WERI-Rb-1 (cell line): ENCODE results near the gene NUDT8.
A peak's percentile ranks its signal among the peaks of the same experiment; 100 is the strongest.
"Not testable (repeated sequence)": the region's sequence is repeated elsewhere in the genome, so short reads cannot be mapped to it uniquely, and the experiment has no call there.

ENCODE experiments used
- DNase-seq: peaks from one replicate; pipeline ENCODE4 v3.0.0-alpha.2; 2020
- H3K27ac ChIP-seq: fragments of 250-450 bp; sonication (Bioruptor Pico); 2 replicates; pipeline ENCODE4 v1.5.1; 2020; ENCODE audit warnings: mild to moderate bottlenecking, moderate library complexity
- H3K27me3 ChIP-seq: fragments of 250-450 bp; sonication (Bioruptor Pico); 2 replicates; pipeline ENCODE4 v1.5.1; 2021; ENCODE audit warnings: mild to moderate bottlenecking, low read depth, moderate library complexity; ENCODE audit not compliant: insufficient read depth, severe bottlenecking
- H3K36me3 ChIP-seq: fragments of 250-450 bp; sonication (Bioruptor Pico); 2 replicates; pipeline ENCODE4 v1.5.1; 2020; ENCODE audit warnings: mild to moderate bottlenecking, moderate library complexity
- H3K4me3 ChIP-seq: 2 replicates; pipeline ENCODE4 v1.5.1; 2011; ENCODE audit warnings: low read depth, mild to moderate bottlenecking, control low read depth, low read length
- H3K9me3 ChIP-seq: fragments of 250-450 bp; sonication (Bioruptor Pico); 2 replicates; pipeline ENCODE4 v1.5.1; 2021; ENCODE audit warnings: mild to moderate bottlenecking, moderate library complexity; ENCODE audit not compliant: severe bottlenecking
- CTCF ChIP-seq: IDR thresholded peaks from 2 replicates; pipeline ENCODE4 v1.5.1; 2011; ENCODE audit warnings: low read depth, mild to moderate bottlenecking, control low read depth, inconsistent platforms, low read length

Gene NUDT8

DNA sequence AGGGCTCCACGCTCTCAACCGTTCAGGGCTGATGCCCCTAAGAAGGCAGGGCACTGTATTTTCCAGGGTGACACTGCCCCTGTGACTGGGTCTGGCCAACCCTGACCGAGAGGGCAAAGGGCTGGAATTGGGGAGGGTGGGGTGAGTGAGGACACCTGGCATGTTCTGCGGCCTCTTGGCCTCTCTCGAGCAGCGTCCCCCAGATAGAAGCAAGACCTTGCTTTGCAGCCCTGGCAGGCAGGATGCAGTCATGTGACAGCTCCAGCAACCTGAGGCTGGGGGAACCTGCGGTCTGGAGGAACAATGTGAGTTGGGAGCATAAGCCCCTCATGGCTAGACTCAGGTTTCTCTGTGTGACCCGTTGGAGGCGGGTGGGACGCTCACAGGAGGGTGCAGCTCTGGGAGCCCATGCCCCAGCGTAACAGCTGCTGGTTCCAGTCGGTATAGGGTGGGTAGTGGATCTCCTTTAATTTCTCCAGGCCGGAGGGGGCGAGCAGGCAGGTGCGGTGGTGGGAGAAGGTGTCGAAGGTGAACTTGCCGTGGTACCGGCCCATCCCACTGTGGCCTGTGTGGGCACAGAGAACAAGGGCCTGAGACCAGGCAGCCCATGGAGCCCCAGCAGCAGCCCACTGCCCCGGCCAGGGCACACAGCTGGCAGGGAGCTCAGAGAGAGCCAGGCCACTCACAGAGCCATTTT lies 33.2 kb upstream of the NUDT8 start:
- Histone ChIP-seq H3K9me3 (no peaks in the 10 kb centered on the region), H3K27ac (no peak overlapping the region), H3K4me3 (no peak overlapping the region), H3K36me3 (no peaks in the 10 kb centered on the region), H3K27me3 (no peaks in the 10 kb centered on the region)
- no peak for DNase-seq
- TF ChIP-seq CTCF: no peak

- no peak for DNase-seq
- Histone ChIP-seq H3K36me3 (no peaks in the 10 kb centered on the region), H3K4me3 (no peak overlapping the region), H3K27me3 (no peaks in the 10 kb centered on the region), H3K27ac (no peak overlapping the region), H3K9me3 (no peaks in the 10 kb centered on the region)
- 0 out of 2 replicates have a peak, but pooled peaks have one; percentile 14 for TF ChIP-seq CTCF
Observed at GRCh38 chr11:67662142-67662834, 32.6 kb upstream of the NUDT8 start.

GRCh38 chr11:67660752-67661151 lies 31.0 kb upstream of the NUDT8 start:
- H3K36me3 ChIP-seq, H3K27ac ChIP-seq, H3K27me3 ChIP-seq, H3K4me3 ChIP-seq, DNase-seq, H3K9me3 ChIP-seq: not testable (repeated sequence)

GRCh38 chr11:67659651-67660165 lies 30.0 kb upstream of the NUDT8 start:
- not testable (repeated sequence) for DNase-seq, H3K27me3 ChIP-seq, H3K36me3 ChIP-seq, H3K4me3 ChIP-seq, H3K27ac ChIP-seq
- H3K9me3 ChIP-seq: peaks cover 12% of the 10 kb centered on the region

DNA sequence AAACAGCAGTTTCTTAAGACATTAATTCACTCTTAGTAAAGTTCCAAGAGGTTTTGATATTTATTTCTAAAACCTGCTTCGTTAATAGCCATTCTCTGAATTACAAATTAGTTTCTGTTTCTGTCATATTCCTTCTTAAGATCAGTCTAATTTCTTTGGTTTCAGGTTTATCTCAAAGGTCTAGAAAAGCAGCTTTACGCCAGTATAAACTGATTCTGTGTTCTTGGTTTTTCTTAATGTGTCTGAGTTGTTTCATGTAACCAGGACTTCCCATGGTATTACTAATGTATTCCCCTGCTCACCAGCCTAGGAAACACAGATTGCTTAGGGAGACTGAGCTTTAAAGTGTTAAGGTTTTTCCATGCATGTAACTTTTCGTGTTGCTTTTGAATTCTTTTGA lies 27.6 kb upstream of the NUDT8 start:
- Histone ChIP-seq H3K27ac (no peak overlapping the region), H3K9me3 (peaks cover 12% of the 10 kb centered on the region), H3K27me3 (no peaks in the 10 kb centered on the region), H3K36me3 (no peaks in the 10 kb centered on the region), H3K4me3 (no peak overlapping the region)
- no peak for DNase-seq
- no peak for TF ChIP-seq CTCF

GRCh38 chr11:67656278-67656922 lies 26.7 kb upstream of the NUDT8 start:
- no peak overlapping the region for H3K4me3 ChIP-seq
- peaks cover 12% of the 10 kb centered on the region for H3K9me3 ChIP-seq
- TF ChIP-seq CTCF: no peak
- H3K27ac ChIP-seq: no peak overlapping the region
- H3K36me3 ChIP-seq: no peaks in the 10 kb centered on the region
- H3K27me3 ChIP-seq: no peaks in the 10 kb centered on the region
- DNase-seq: no peak
